PC-9 (cell line): ENCODE results near the gene CDH13. TPM values are rescaled to one million over a fixed set of nuclear protein-coding genes. Genes with fewer than 3 reads are reported as not detected.

ENCODE experiments used
- BruUV-seq: library from RNA; stranded (reverse); fragments of 400-500 nt; replicated peaks from 2 replicates; lab custom pipeline; 2021; lab: Mats Ljungman, UMichigan
- CTCF ChIA-PET: fragments of 300-600 bp; sonication (Branson Sonifier 250); formaldehyde crosslinking; loops from one replicate; lab custom pipeline; 2022; ENCODE audit warnings: antibody characterized with exemption; lab: Charles Lee
- POLR2A ChIA-PET: fragments of 300-600 bp; sonication (Branson Sonifier 250); formaldehyde crosslinking; loops from one replicate; lab custom pipeline; 2022; ENCODE audit warnings: antibody characterized with exemption; ENCODE audit not compliant: unreplicated experiment; lab: Charles Lee
- DNase-seq, 2 experiments: peaks; one replicate each; pipeline versions ENCODE4 v3.0.0 to v3.0.0-alpha.2; 2015 to 2022; ENCODE audit warnings: mixed read lengths in 1 of 2
- H2AFZ ChIP-seq: fragments of 200-600 bp; sonication (generic); 2 replicates; pipeline ENCODE4 v1.8.1; 2017; ENCODE audit warnings: antibody characterized with exemption
- H3F3A ChIP-seq: fragments of 200-600 bp; sonication (generic); 2 replicates; pipeline ENCODE4 v1.8.1; 2017; ENCODE audit warnings: antibody characterized with exemption, mild to moderate bottlenecking, low read depth; ENCODE audit not compliant: insufficient read depth
- H3K27ac ChIP-seq: fragments of 200-600 bp; sonication (generic); 2 replicates; pipeline ENCODE4 v1.6.1; 2016; ENCODE audit warnings: mixed run types
- H3K27me3 ChIP-seq: fragments of 200-600 bp; sonication (generic); 2 replicates; pipeline ENCODE4 v1.6.1; 2016; ENCODE audit warnings: low read depth, mixed run types; ENCODE audit not compliant: insufficient read depth
- H3K36me3 ChIP-seq: fragments of 200-600 bp; sonication (generic); 2 replicates; pipeline ENCODE4 v1.6.1; 2016; ENCODE audit warnings: low read depth, mixed run types
- H3K4me1 ChIP-seq: fragments of 200-600 bp; sonication (generic); replicated peaks from 2 replicates; pipeline ENCODE4 v1.6.1; 2016; ENCODE audit warnings: mixed run types; ENCODE audit not compliant: insufficient read depth
- H3K4me2 ChIP-seq: fragments of 200-600 bp; sonication (generic); 2 replicates; pipeline ENCODE4 v1.6.1; 2017; ENCODE audit warnings: mixed run types
- H3K4me3 ChIP-seq: fragments of 200-600 bp; sonication (generic); 2 replicates; pipeline ENCODE4 v1.6.1; 2016; ENCODE audit warnings: mixed run types
- H3K79me2 ChIP-seq: fragments of 200-600 bp; sonication (generic); 2 replicates; pipeline ENCODE4 v1.6.1; 2017; ENCODE audit warnings: low read depth, mixed run types
- H3K9me2 ChIP-seq: fragments of 200-600 bp; sonication (generic); 2 replicates; pipeline ENCODE4 v1.8.1; 2017; ENCODE audit warnings: mild to moderate bottlenecking; ENCODE audit not compliant: insufficient read depth
- H3K9me3 ChIP-seq: fragments of 200-600 bp; sonication (generic); 2 replicates; pipeline ENCODE4 v1.8.1; 2016; ENCODE audit warnings: low read depth; ENCODE audit not compliant: insufficient read depth
- H4K20me1 ChIP-seq: fragments of 200-600 bp; sonication (generic); 2 replicates; pipeline ENCODE4 v1.8.1; 2017; ENCODE audit not compliant: insufficient read depth
- EZH2 ChIP-seq: fragments of 200-600 bp; sonication (generic); IDR thresholded peaks from 2 replicates; pipeline ENCODE4 v1.8.0; 2017; ENCODE audit warnings: antibody characterized with exemption, low read depth
- intact Hi-C: fragments of 100-400 bp; cut with micrococcal nuclease; formaldehyde crosslinking; loops from one replicate; pipeline ENCODE4 v1.10.0; 2022; ENCODE audit not compliant: unreplicated experiment
- total RNA-seq: library from RNA; stranded (reverse); gene quantifications from 2 replicates; pipeline ENCODE4 v1.2.3, GENCODE V29; 2021
- TF ChIP-seq, protein P1 (sequence below): fragments of 200-600 bp; sonication (generic); conservative IDR thresholded peaks from 2 replicates; pipeline ENCODE4 v1.6.1; 2017; ENCODE audit warnings: mixed run types, antibody characterized with exemption, mild to moderate bottlenecking, moderate library complexity

The CDH13 gene
- total RNA-seq, 1 experiment from 2014 or later: 0.24 TPM

DNA sequence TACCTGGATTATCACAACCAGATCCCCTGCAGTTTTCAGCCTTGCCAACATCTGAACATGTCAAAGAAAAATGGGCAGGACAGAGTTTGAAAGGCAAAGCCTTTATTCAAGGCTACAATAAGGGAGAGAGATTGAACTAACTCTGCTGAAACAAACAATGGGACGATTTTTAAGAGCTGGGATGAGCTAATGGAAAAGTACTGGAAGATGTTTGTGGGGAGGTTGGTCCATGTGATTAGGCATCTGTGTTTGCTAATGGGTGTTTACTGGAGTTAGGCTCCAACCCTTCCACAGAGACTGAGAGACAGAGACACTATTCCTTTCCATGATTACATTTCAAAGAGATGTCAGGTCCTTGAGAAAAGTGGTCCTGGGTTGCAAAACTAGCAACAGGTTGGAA, 1146.0 kb downstream of the CDH13 start:
- H3K4me3 ChIP-seq: no peak overlapping the region
- H4K20me1 ChIP-seq: no peaks in the 10 kb centered on the region
- no peak overlapping the region for H3K4me2 ChIP-seq
- no peak for TF ChIP-seq EZH2
- TF ChIP-seq, protein P1, sequence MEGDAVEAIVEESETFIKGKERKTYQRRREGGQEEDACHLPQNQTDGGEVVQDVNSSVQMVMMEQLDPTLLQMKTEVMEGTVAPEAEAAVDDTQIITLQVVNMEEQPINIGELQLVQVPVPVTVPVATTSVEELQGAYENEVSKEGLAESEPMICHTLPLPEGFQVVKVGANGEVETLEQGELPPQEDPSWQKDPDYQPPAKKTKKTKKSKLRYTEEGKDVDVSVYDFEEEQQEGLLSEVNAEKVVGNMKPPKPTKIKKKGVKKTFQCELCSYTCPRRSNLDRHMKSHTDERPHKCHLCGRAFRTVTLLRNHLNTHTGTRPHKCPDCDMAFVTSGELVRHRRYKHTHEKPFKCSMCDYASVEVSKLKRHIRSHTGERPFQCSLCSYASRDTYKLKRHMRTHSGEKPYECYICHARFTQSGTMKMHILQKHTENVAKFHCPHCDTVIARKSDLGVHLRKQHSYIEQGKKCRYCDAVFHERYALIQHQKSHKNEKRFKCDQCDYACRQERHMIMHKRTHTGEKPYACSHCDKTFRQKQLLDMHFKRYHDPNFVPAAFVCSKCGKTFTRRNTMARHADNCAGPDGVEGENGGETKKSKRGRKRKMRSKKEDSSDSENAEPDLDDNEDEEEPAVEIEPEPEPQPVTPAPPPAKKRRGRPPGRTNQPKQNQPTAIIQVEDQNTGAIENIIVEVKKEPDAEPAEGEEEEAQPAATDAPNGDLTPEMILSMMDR: no peak
- H3K27ac ChIP-seq: no peak overlapping the region
- no peak overlapping the region for H2AFZ ChIP-seq
- H3K27me3 ChIP-seq: peaks cover 95% of the 10 kb centered on the region
- no peaks in the 10 kb centered on the region for H3F3A ChIP-seq
- BruUV-seq: no TSS peak
- H3K4me1 ChIP-seq: no peaks in the 10 kb centered on the region
- H3K9me2 ChIP-seq: no peaks in the 10 kb centered on the region
- H3K9me3 ChIP-seq: no peaks in the 10 kb centered on the region
- intact Hi-C loops: no loop called here
- ChIA-PET CTCF (no interaction called here), POLR2A (no interaction called here)
- H3K36me3 ChIP-seq: no peaks in the 10 kb centered on the region
- H3K79me2 ChIP-seq: no peaks in the 10 kb centered on the region
- DNase-seq: no peak

DNA sequence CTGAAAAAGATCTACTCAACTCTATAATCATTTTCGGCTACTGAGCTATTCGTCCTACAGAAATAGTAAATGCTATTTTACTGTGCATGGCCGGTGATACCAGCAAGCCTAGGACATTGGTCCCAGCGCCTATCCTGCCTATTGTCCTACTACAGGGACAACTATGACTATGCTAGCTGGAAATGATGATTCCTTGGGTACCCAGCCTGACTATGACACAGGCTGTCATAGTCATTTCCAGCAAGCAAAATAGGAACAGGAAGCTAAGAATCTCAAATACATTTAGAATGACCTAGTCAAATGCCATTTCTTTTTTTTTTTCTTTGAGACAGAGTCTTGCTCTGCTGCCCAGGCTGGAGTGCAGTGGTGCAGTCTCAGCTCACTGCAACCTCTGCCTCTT, 1147.3 kb downstream of the CDH13 start:
- intact Hi-C loops: no loop called here
- BruUV-seq: no TSS peak
- Histone ChIP-seq H3K79me2 (no peaks in the 10 kb centered on the region), H3K27ac (no peak overlapping the region), H2AFZ (no peak overlapping the region), H4K20me1 (no peaks in the 10 kb centered on the region), H3K9me2 (no peaks in the 10 kb centered on the region), H3K9me3 (no peaks in the 10 kb centered on the region), H3K4me1 (no peaks in the 10 kb centered on the region), H3K36me3 (no peaks in the 10 kb centered on the region), H3F3A (no peaks in the 10 kb centered on the region), H3K4me2 (no peak overlapping the region), H3K27me3 (peaks cover 98% of the 10 kb centered on the region), H3K4me3 (no peak overlapping the region)
- ChIA-PET POLR2A (no interaction called here), CTCF (no interaction called here)
- DNase-seq: no peak
- TF ChIP-seq, protein P1: no peak
- TF ChIP-seq EZH2: no peak

DNA sequence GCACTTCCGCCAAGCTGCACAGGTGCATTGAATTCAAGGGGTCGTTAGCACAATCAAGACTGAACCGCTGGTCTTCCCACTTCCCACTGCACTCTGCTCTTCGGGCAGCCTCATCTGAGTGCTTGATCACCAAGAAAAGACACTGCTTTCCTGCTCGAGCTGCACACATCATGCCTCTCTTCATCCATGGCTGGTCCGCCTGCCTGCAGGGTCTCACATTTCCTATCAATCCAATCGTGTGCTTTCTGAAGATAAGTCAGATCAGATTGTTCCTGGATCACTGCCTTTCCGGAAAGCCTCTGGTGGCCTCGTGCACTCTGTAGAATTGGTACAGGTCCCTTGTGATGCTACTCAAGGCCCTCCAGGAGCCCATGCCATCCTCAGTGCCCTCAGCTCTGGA, 1150.2 kb downstream of the CDH13 start:
- Histone ChIP-seq H3K36me3 (no peaks in the 10 kb centered on the region), H2AFZ (no peak overlapping the region), H4K20me1 (no peaks in the 10 kb centered on the region), H3K9me3 (no peaks in the 10 kb centered on the region), H3K27me3 (peaks cover 97% of the 10 kb centered on the region), H3K4me2 (no peak overlapping the region), H3K4me3 (no peak overlapping the region), H3K4me1 (no peaks in the 10 kb centered on the region), H3K79me2 (no peaks in the 10 kb centered on the region), H3K9me2 (no peaks in the 10 kb centered on the region), H3K27ac (no peak overlapping the region), H3F3A (no peaks in the 10 kb centered on the region)
- ChIA-PET CTCF (no interaction called here), POLR2A (no interaction called here)
- intact Hi-C loops: no loop called here
- no TSS peak for BruUV-seq
- no peak for DNase-seq
- TF ChIP-seq EZH2: no peak
- TF ChIP-seq, protein P1: no peak
